ENCODE measurements around the gene TRPV4. TPM values are rescaled to one million over a fixed set of nuclear protein-coding genes. Genes with fewer than 3 reads are reported as not detected.

The TRPV4 gene
- total RNA-seq, 1 donor from 2014 or later = 0.33 TPM

- intact Hi-C loops (cut with micrococcal nuclease) = no loop called here
- no peak for DNase-seq
- H3K36me3 ChIP-seq = peaks cover 5% of the 10 kb centered on the region
- H3K27me3 ChIP-seq (ENCODE audit: low read depth) = no peaks in the 10 kb centered on the region
- peaks cover 27% of the 10 kb centered on the region for H3K4me1 ChIP-seq
- H3K4me3 ChIP-seq = no peak overlapping the region
- no peak for TF ChIP-seq CTCF (IDR thresholded peaks at IDR 0.05; ENCODE audit: borderline replicate concordance)
- H3K27ac ChIP-seq (replicated peaks) = no peak overlapping the region
- H3K9me3 ChIP-seq (replicated peaks) = no peaks in the 10 kb centered on the region
Observed at GRCh38 chr12:109873653-109874052, 40.5 kb upstream of the TRPV4 start.

DNA sequence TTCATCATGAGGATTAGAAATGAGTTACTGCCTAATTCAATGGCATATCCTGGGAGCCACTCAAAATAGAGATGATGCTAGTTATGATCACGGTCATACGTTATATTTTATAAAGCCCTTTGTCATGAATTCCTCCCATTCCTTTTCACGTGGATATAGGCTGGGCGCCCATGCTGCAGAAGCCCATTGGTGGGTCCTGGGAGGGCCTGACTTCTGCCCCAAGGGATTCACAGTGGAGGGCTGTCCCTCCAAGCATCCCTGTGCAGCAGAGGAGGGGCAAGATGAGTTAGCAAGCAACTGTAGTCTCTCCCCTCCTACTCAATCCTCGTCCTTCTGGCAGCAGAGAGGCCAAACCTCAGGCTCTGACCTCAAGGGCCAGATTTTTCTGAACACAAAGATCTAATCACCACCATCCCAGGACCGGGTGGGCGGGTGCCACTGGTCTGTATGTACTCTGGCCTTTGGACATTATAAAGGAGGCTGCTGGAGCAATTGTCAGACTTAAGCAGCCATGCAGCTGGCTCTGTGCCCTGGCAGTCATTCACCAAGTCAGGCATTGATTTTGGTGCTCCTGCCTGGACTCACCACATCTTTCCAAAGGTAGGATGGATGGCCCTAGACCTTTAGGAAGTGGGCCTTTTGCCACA lies 38.6 kb upstream of the TRPV4 start:
- no peaks in the 10 kb centered on the region for H3K27me3 ChIP-seq (ENCODE audit: low read depth)
- no peak for DNase-seq
- no peak for TF ChIP-seq CTCF (IDR thresholded peaks at IDR 0.05; ENCODE audit: borderline replicate concordance)
- no peak overlapping the region for H3K4me3 ChIP-seq
- peaks cover 5% of the 10 kb centered on the region for H3K36me3 ChIP-seq
- no peaks in the 10 kb centered on the region for H3K9me3 ChIP-seq (replicated peaks)
- H3K27ac ChIP-seq (replicated peaks) = no peak overlapping the region
- peaks cover 12% of the 10 kb centered on the region for H3K4me1 ChIP-seq
- intact Hi-C loops (cut with micrococcal nuclease) = no loop called here

GRCh38 chr12:109870648-109871047 lies 37.5 kb upstream of the TRPV4 start:
- DNase-seq = no peak
- H3K9me3 ChIP-seq (replicated peaks) = no peaks in the 10 kb centered on the region
- H3K27me3 ChIP-seq (ENCODE audit: low read depth) = no peaks in the 10 kb centered on the region
- peaks cover 12% of the 10 kb centered on the region for H3K4me1 ChIP-seq
- TF ChIP-seq CTCF (IDR thresholded peaks at IDR 0.05; ENCODE audit: borderline replicate concordance) = no peak
- H3K36me3 ChIP-seq = peaks cover 5% of the 10 kb centered on the region
- intact Hi-C loops (cut with micrococcal nuclease) = no loop called here
- no peak overlapping the region for H3K27ac ChIP-seq (replicated peaks)
- no peak overlapping the region for H3K4me3 ChIP-seq

GRCh38 chr12:109868182-109869051 lies 35.2 kb upstream of the TRPV4 start:
- Histone ChIP-seq H3K4me3 (no peak overlapping the region), H3K27me3 (ENCODE audit: low read depth) (no peaks in the 10 kb centered on the region), H3K9me3 (replicated peaks) (no peaks in the 10 kb centered on the region), H3K27ac (replicated peaks) (no peak overlapping the region), H3K4me1 (peaks cover 32% of the 10 kb centered on the region), H3K36me3 (peaks cover 5% of the 10 kb centered on the region)
- TF ChIP-seq CTCF (IDR thresholded peaks at IDR 0.05; ENCODE audit: borderline replicate concordance) = no peak
- intact Hi-C loops (cut with micrococcal nuclease) = no loop called here
- no peak for DNase-seq

DNA sequence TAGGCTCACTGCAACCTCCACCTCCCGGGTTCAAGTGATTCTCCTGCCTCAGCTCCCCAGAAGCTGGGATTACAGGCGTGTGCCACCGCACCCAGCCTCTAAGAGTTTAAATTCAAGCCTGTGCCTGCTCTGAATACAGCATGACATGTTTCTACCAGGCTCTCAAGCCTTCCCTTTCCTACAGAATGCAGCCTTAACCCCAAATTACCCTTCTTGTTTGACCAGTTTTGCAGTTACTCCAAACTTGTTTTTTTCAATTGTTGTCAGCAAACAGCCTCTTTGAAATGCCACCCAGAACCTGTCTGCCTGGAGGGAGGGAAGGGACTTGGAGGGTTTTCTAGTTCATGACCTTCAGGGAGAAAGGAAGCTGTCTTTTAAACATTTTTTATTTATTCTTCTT lies 31.7 kb upstream of the TRPV4 start:
- Histone ChIP-seq H3K9me3 (replicated peaks) (no peaks in the 10 kb centered on the region), H3K27me3 (ENCODE audit: low read depth) (no peaks in the 10 kb centered on the region), H3K4me3 (no peak overlapping the region), H3K4me1 (peaks cover 20% of the 10 kb centered on the region), H3K27ac (replicated peaks) (peak overlapping the region; percentile 33), H3K36me3 (peaks cover 8% of the 10 kb centered on the region)
- DNase-seq = no peak
- TF ChIP-seq CTCF (IDR thresholded peaks at IDR 0.05; ENCODE audit: borderline replicate concordance) = no peak
- intact Hi-C loops (cut with micrococcal nuclease) = no loop called here
